ENCODE measurements around the gene BUB3.

- no peak for TF ChIP-seq CTCF (IDR thresholded peaks at IDR 0.05)
- TF ChIP-seq POLR2AphosphoS5 (IDR thresholded peaks at IDR 0.05) = no peak
- TF ChIP-seq POLR2A (IDR thresholded peaks at IDR 0.05; ENCODE audit: low read depth) = no peak
Observed at GRCh38 chr10:123146013-123146893, 7.9 kb upstream of the BUB3 start.
